K562 (cell line): ENCODE measurements around the gene NRF1. TPM values are rescaled to one million over a fixed set of nuclear protein-coding genes. Genes with fewer than 3 reads are reported as not detected.

Source experiments
- ATAC-seq: fragments of 200-7000 bp; cut with Tn5 transposase; 3 replicates; pipeline ENCODE4 v1.9.1; 2020; ENCODE audit warnings: moderate library complexity
- BruUV-seq: library from RNA; stranded (reverse); fragments of 400-500 nt; replicated peaks from 2 replicates; lab custom pipeline; 2021; lab: Mats Ljungman, UMichigan
- CTCF ChIA-PET: fragments of 300-600 bp; formaldehyde crosslinking; extraction: SDS; loops from one replicate; lab custom pipeline; 2021; ENCODE audit warnings: low intra/inter-chr PET ratio; lab: Yijun Ruan, JAX
- POLR2A ChIA-PET: fragments of 300-600, 350-650 bp; sonication (Branson Sonifier 250); formaldehyde crosslinking; extraction: SDS; loops from one replicate; lab custom pipeline; 2021; ENCODE audit warnings: antibody characterized with exemption, inconsistent platforms; lab: Yijun Ruan, JAX
- DNase-seq, 4 experiments: peaks; one replicate each; pipeline versions ENCODE4 v3.0.0 to v3.0.0-alpha.2; 2011 to 2018; ENCODE audit warnings: low spot score in 3 of 4, mixed read lengths in 3 of 4; ENCODE audit errors: extremely low read depth in 1 of 4
- FAIRE-seq: peaks from 2 replicates; lab custom pipeline; 2011; peaks lifted over from hg19 to GRCh38; lab: Jason Lieb, UNC
- H2AFZ ChIP-seq: 2 replicates; pipeline ENCODE4 v1.6.0; 2011; ENCODE audit warnings: low read depth, low read length, control low read depth, inconsistent platforms
- H3K27ac ChIP-seq: fragments of 200-600 bp; 3 replicates; pipeline ENCODE4 v1.8.0; 2011; ENCODE audit warnings: low read depth, mild to moderate bottlenecking, control low read depth, inconsistent platforms, low read length, moderate library complexity, mixed read lengths; ENCODE audit errors: extremely low read depth
- H3K27me3 ChIP-seq, 2 experiments: fragments of 300-600 bp in 1 of 2; 2 replicates in 1 of 2; 3 replicates in 1 of 2; pipeline versions ENCODE4 v1.6.0 to v1.8.0; 2011; ENCODE audit warnings: inconsistent platforms in 2 of 2, low read length in 2 of 2, mild to moderate bottlenecking in 1 of 2, mixed read lengths in 1 of 2, moderate library complexity in 1 of 2; ENCODE audit not compliant: control insufficient read depth in 2 of 2, insufficient read depth in 2 of 2
- H3K36me3 ChIP-seq: fragments of 300-600 bp; 3 replicates; pipeline ENCODE4 v1.8.0; 2011; ENCODE audit warnings: mild to moderate bottlenecking, low read length, inconsistent platforms; ENCODE audit not compliant: control insufficient read depth, insufficient read depth
- H3K4me1 ChIP-seq, 2 experiments: fragments of 200-600 bp in 1 of 2; replicated peaks in 1 of 2; 2 replicates in 1 of 2; 3 replicates in 1 of 2; pipeline versions ENCODE4 v1.5.1 to v1.8.0; 2011; ENCODE audit warnings: inconsistent platforms in 2 of 2, low read length in 2 of 2, mild to moderate bottlenecking in 1 of 2, mixed read lengths in 1 of 2, moderate library complexity in 1 of 2; ENCODE audit not compliant: control insufficient read depth in 2 of 2, insufficient read depth in 2 of 2
- H3K4me2 ChIP-seq: 2 replicates; pipeline ENCODE4 v1.6.1; 2011; ENCODE audit warnings: low read length, control low read depth, inconsistent platforms, mixed read lengths; ENCODE audit not compliant: insufficient read depth
- H3K4me3 ChIP-seq: fragments of 200-600 bp; sonication (generic), shearing (Covaris generic); 2 replicates; pipeline ENCODE4 v1.5.1; 2016; ENCODE audit warnings: control low read depth, inconsistent platforms
- H3K79me2 ChIP-seq: fragments of 200-600 bp; 3 replicates; pipeline ENCODE4 v1.8.0; 2011; ENCODE audit warnings: low read length, inconsistent platforms; ENCODE audit not compliant: control insufficient read depth, insufficient read depth
- H3K9ac ChIP-seq, 2 experiments: 2 replicates each; pipeline versions ENCODE4 v1.6.0 to v1.6.1; 2011; ENCODE audit warnings: low read depth in 2 of 2, low read length in 2 of 2, control low read depth in 1 of 2, inconsistent platforms in 1 of 2, mild to moderate bottlenecking in 1 of 2, mixed read lengths in 1 of 2; ENCODE audit not compliant: insufficient read depth in 1 of 2
- H3K9me1 ChIP-seq: one replicate; pipeline ENCODE4 v1.6.0; 2011; ENCODE audit warnings: inconsistent platforms, mild to moderate bottlenecking, low read length, moderate library complexity; ENCODE audit not compliant: control insufficient read depth, insufficient read depth
- H3K9me3 ChIP-seq: replicated peaks from 2 replicates; pipeline ENCODE4 v1.5.1; 2011; ENCODE audit warnings: low read depth, low read length, inconsistent platforms; ENCODE audit not compliant: control insufficient read depth, insufficient read depth
- H4K20me1 ChIP-seq: replicated peaks from 2 replicates; pipeline ENCODE4 v1.6.1; 2011; ENCODE audit warnings: low read length, inconsistent platforms, mixed read lengths; ENCODE audit not compliant: control insufficient read depth, insufficient read depth
- FOXK1 ChIP-seq: sonication (generic); formaldehyde crosslinking; IDR thresholded peaks from 2 replicates; pipeline ENCODE4 v1.8.0; 2022; ENCODE audit warnings: missing genetic modification reagents, mild to moderate bottlenecking, borderline replicate concordance
- HMGN3 ChIP-seq: IDR thresholded peaks from 2 replicates; pipeline ENCODE4 v1.6.1; 2011; ENCODE audit warnings: borderline replicate concordance, low read depth, mild to moderate bottlenecking, mixed read lengths, low read length; ENCODE audit not compliant: insufficient read length; ENCODE audit errors: extremely low read depth
- HSF4 ChIP-seq: fragments of 250-450 bp; sonication (Bioruptor Pico); IDR thresholded peaks from 2 replicates; pipeline ENCODE4 v2.1.2; 2022; ENCODE audit warnings: mild to moderate bottlenecking, moderate library complexity, borderline replicate concordance
- PRPF4 ChIP-seq: fragments of 200-400 bp; formaldehyde crosslinking; IDR thresholded peaks from one replicate; pipeline ENCODE4 v1.6.1; 2017; ENCODE audit warnings: low read length, low read depth, mild to moderate bottlenecking; ENCODE audit not compliant: insufficient read depth, poor library complexity, severe bottlenecking
- RBM34 ChIP-seq: fragments of 200-400 bp; formaldehyde crosslinking; IDR thresholded peaks from 2 replicates; pipeline ENCODE4 v1.6.1; 2018; ENCODE audit warnings: low read length, borderline replicate concordance; ENCODE audit not compliant: insufficient read depth
- SMAD3 ChIP-seq: fragments of 450-650 bp; formaldehyde crosslinking; conservative IDR thresholded peaks from 2 replicates; pipeline ENCODE4 v1.4.0; 2020; ENCODE audit warnings: mild to moderate bottlenecking
- TEAD4 ChIP-seq, 2 experiments: sonication (generic) in 1 of 2; formaldehyde crosslinking in 1 of 2; IDR thresholded peaks; 2 replicates each; pipeline versions ENCODE4 v1.6.1 to v1.8.0; 2012 to 2022; ENCODE audit warnings: borderline replicate concordance in 1 of 2, inconsistent platforms in 1 of 2, low read length in 1 of 2, mild to moderate bottlenecking in 1 of 2, missing genetic modification reagents in 1 of 2
- ZNF143 ChIP-seq: sonication (generic); formaldehyde crosslinking; IDR thresholded peaks from 2 replicates; pipeline ENCODE4 v1.9.0; 2022; ENCODE audit warnings: mild to moderate bottlenecking, missing genetic modification reagents
- ZNF23 ChIP-seq: fragments of 250-450 bp; sonication (Bioruptor Pico); IDR thresholded peaks from 2 replicates; pipeline ENCODE4 v1.4.0; 2020; ENCODE audit warnings: mild to moderate bottlenecking
- WGBS: fragments of 100-300 bp; shearing (Covaris generic); methylation state at CpG from one replicate; pipeline ENCODE4 v1.1.6; 2016; ENCODE audit warnings: low coverage, mixed read lengths; ENCODE audit not compliant: insufficient coverage; ENCODE audit errors: missing lambda C conversion rate; 5-methylcytosine and 5-hydroxymethylcytosine counted together
- in situ Hi-C: fragments of 300-500 bp; cut with MboI; formaldehyde crosslinking; loops from 4 replicates; pipeline ENCODE4 v1.15.0; 2018; ENCODE audit warnings: inconsistent platforms, mixed read lengths
- intact Hi-C: fragments of 100-400 bp; cut with micrococcal nuclease; formaldehyde crosslinking; loops from 2 replicates; pipeline ENCODE4 v1.14.2; 2022
- polyA plus RNA-seq, 8 experiments: library from polyadenylated mRNA; depleted of rRNA in 4 of 8; stranded (reverse) in 5 of 8; unstranded in 3 of 8; fragments of >200 nt; fragmentation: Nextera tagmentation in 2 of 8; fragmentation: Illumina TruSeq in 1 of 8; extraction: Ambion mirVana in 2 of 8; extraction: Trizol in 1 of 8; gene quantifications; 2 replicates each; pipeline versions ENCODE4 v1.2.1 to v1.2.3, GENCODE V29; 2011 to 2014; ENCODE audit warnings: inconsistent platforms in 1 of 8, missing spikeins in 1 of 8
- total RNA-seq, 7 experiments: library from RNA; depleted of rRNA in 6 of 7; stranded (reverse); fragments of >200 nt in 6 of 7; fragmentation: Illumina TruSeq in 2 of 7; extraction: Trizol in 2 of 7; gene quantifications; 2 replicates each; pipeline versions ENCODE4 v1.2.1 to v1.2.3, GENCODE V29; 2011 to 2021; ENCODE audit warnings: low replicate concordance in 1 of 7
- TF ChIP-seq, protein P1 (sequence below): fragments of 250-450 bp; sonication (Bioruptor Pico); IDR thresholded peaks from 2 replicates; pipeline ENCODE4 v1.9.0; 2021; ENCODE audit warnings: mild to moderate bottlenecking, inconsistent platforms
- TF ChIP-seq, protein P2 (sequence below): sonication (generic); formaldehyde crosslinking; IDR thresholded peaks from 2 replicates; pipeline ENCODE4 v1.8.0; 2022; ENCODE audit warnings: mild to moderate bottlenecking, missing genetic modification reagents

The NRF1 gene
- total and polyA plus RNA-seq, 9 of the 15 experiments (the other 6 are each of a cell fraction or from before 2014, with no cell fraction given) = 8.6 to 28.8 (median 20.3) TPM

DNA sequence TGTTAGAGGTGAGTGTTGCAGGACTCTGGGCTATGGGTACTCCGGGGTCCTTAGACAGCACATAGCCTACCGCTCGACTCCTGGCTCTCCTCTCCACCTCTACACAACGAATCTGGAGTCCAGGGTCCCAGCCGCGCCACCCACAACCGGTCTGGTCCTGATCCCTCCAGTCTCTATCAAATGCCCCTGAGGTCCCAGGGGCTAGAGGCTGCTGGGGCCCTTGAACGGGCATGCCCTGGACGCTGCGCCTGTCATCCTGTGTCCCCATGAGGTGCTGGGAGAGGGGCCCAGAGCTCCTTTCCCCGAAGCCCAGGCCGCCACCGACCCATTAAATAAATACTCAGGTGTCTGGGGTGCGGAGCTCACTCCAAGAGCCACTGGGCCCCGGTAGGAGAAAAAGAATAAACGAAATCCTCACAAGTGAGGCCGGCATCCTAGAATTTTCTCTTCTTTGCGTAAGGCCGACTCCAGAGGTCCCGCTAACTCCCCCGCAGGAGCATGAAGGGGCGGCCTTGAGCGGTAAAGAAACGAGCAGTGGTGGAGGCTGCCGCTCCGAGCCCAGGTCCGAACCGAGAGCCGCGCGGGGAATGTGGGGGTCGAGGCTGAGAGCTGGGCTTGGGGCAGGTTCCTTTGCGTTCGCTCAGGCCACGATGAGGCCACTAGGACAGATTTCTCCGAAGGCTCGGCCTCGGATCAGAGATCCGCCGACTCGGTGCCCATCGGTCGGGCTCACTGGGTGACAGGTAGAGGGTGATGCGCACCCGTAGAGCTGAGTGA, 166.7 kb downstream of the NRF1 start:
- TSS peak; percentile 43 for BruUV-seq
- POLR2A ChIA-PET = interaction anchor here (1.0 to 1.5 kb wide), 3 partner anchors 8 to 13 kb away, joined by 3 to 6 read pairs (median 5); no protein-coding TSS in a partner anchor
- in situ Hi-C loops = no loop called here
- peak overlapping the region in 1 of 2 experiments; percentile 97; a peak in 2 of 4 replicates for H3K9ac ChIP-seq
- H3K27ac ChIP-seq = no peak overlapping the region
- H3K79me2 ChIP-seq = peaks cover 23% of the 10 kb centered on the region; the same call in 2 of the 3 replicates
- peak overlapping the region; percentile 93; the same call in 1 of the 2 replicates for H3K4me3 ChIP-seq
- intact Hi-C loops = no loop called here
- peaks cover 6 to 85% of the 10 kb centered on the region in 2 experiments; a peak in 3 of 5 replicates for H3K4me1 ChIP-seq
- H4K20me1 ChIP-seq = no peaks in the 10 kb centered on the region; the same call in 1 of the 2 replicates
- H3K9me3 ChIP-seq = no peaks in the 10 kb centered on the region
- peak; percentile 28; the same call in 1 of the 2 replicates for TF ChIP-seq FOXK1 (CRISPR knock-in tag)
- no peak for TF ChIP-seq HSF4 (CRISPR knock-in tag)
- peak; percentile 13 for TF ChIP-seq PRPF4
- TF ChIP-seq, protein P1, sequence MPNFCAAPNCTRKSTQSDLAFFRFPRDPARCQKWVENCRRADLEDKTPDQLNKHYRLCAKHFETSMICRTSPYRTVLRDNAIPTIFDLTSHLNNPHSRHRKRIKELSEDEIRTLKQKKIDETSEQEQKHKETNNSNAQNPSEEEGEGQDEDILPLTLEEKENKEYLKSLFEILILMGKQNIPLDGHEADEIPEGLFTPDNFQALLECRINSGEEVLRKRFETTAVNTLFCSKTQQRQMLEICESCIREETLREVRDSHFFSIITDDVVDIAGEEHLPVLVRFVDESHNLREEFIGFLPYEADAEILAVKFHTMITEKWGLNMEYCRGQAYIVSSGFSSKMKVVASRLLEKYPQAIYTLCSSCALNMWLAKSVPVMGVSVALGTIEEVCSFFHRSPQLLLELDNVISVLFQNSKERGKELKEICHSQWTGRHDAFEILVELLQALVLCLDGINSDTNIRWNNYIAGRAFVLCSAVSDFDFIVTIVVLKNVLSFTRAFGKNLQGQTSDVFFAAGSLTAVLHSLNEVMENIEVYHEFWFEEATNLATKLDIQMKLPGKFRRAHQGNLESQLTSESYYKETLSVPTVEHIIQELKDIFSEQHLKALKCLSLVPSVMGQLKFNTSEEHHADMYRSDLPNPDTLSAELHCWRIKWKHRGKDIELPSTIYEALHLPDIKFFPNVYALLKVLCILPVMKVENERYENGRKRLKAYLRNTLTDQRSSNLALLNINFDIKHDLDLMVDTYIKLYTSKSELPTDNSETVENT (CRISPR knock-in tag) = no peak
- TF ChIP-seq SMAD3 = no peak
- peak; percentile 24 for TF ChIP-seq HMGN3
- TF ChIP-seq ZNF143 (CRISPR knock-in tag) = 0 out of 2 replicates have a peak, but pooled peaks have one; percentile 23
- TF ChIP-seq TEAD4 (IDR thresholded peaks at IDR 0.05; ENCODE audit: low read length) = no peak
- 0 out of 2 replicates have a peak, but pooled peaks have one; percentile 13 for TF ChIP-seq TEAD4 (CRISPR knock-in tag; IDR thresholded peaks at IDR 0.05; ENCODE audit: borderline replicate concordance)
- TF ChIP-seq, protein P2, sequence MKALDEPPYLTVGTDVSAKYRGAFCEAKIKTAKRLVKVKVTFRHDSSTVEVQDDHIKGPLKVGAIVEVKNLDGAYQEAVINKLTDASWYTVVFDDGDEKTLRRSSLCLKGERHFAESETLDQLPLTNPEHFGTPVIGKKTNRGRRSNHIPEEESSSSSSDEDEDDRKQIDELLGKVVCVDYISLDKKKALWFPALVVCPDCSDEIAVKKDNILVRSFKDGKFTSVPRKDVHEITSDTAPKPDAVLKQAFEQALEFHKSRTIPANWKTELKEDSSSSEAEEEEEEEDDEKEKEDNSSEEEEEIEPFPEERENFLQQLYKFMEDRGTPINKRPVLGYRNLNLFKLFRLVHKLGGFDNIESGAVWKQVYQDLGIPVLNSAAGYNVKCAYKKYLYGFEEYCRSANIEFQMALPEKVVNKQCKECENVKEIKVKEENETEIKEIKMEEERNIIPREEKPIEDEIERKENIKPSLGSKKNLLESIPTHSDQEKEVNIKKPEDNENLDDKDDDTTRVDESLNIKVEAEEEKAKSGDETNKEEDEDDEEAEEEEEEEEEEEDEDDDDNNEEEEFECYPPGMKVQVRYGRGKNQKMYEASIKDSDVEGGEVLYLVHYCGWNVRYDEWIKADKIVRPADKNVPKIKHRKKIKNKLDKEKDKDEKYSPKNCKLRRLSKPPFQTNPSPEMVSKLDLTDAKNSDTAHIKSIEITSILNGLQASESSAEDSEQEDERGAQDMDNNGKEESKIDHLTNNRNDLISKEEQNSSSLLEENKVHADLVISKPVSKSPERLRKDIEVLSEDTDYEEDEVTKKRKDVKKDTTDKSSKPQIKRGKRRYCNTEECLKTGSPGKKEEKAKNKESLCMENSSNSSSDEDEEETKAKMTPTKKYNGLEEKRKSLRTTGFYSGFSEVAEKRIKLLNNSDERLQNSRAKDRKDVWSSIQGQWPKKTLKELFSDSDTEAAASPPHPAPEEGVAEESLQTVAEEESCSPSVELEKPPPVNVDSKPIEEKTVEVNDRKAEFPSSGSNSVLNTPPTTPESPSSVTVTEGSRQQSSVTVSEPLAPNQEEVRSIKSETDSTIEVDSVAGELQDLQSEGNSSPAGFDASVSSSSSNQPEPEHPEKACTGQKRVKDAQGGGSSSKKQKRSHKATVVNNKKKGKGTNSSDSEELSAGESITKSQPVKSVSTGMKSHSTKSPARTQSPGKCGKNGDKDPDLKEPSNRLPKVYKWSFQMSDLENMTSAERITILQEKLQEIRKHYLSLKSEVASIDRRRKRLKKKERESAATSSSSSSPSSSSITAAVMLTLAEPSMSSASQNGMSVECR (CRISPR knock-in tag) = peak; percentile 10; the same call in 1 of the 2 replicates
- no peak for TF ChIP-seq ZNF23 (CRISPR knock-in tag)
- TF ChIP-seq RBM34 = no peak
- H3K36me3 ChIP-seq = no peaks in the 10 kb centered on the region
- H3K4me2 ChIP-seq = no peak overlapping the region
- 95% methylated on average over 43 of the region's 45 CpGs for WGBS
- no peaks in the 10 kb centered on the region for H3K9me1 ChIP-seq
- no peaks in the 10 kb centered on the region for H3K27me3 ChIP-seq
- DNase-seq = no peak
- FAIRE-seq = no peak
- H2AFZ ChIP-seq = no peak overlapping the region
- CTCF ChIA-PET = no interaction called here
- no peak for ATAC-seq
